HG03135 (cell line): Measurements from ENCODE around the gene PKP4.
"Not testable (repeated sequence)": the region's sequence is repeated elsewhere in the genome, so short reads cannot be mapped to it uniquely, and the experiment has no call there.

Experiments
- ATAC-seq: cut with Tn5 transposase; IDR thresholded peaks from one replicate; pipeline ENCODE4 v1.9.1; 2021; ENCODE audit warnings: mild to moderate bottlenecking, moderate library complexity; ENCODE audit not compliant: unreplicated experiment

PKP4 gene

GRCh38 chr2:158671360-158672245 lies 214.9 kb downstream of the PKP4 start:
- ATAC-seq = no peak

GRCh38 chr2:158676295-158676694 lies 219.5 kb downstream of the PKP4 start:
- ATAC-seq = no peak

- no peak for ATAC-seq
Observed at GRCh38 chr2:158676696-158677095, 219.9 kb downstream of the PKP4 start.

- no peak for ATAC-seq
Observed at GRCh38 chr2:158677542-158677941, 220.8 kb downstream of the PKP4 start.

- no peak for ATAC-seq
Observed at GRCh38 chr2:158681816-158682215, 225.1 kb downstream of the PKP4 start.

GRCh38 chr2:158685646-158686045 lies 228.9 kb downstream of the PKP4 start:
- ATAC-seq = no peak

GRCh38 chr2:158686210-158686691 lies 229.5 kb downstream of the PKP4 start:
- ATAC-seq = no peak

GRCh38 chr2:158687315-158687714 lies 230.6 kb downstream of the PKP4 start:
- no peak for ATAC-seq

- no peak for ATAC-seq
Observed at GRCh38 chr2:158688721-158689120, 232.0 kb downstream of the PKP4 start.

- no peak for ATAC-seq
Observed at GRCh38 chr2:158689391-158689790, 232.6 kb downstream of the PKP4 start.

GRCh38 chr2:158690823-158691222 lies 234.1 kb downstream of the PKP4 start:
- ATAC-seq = no peak

GRCh38 chr2:158691619-158692018 lies 234.9 kb downstream of the PKP4 start:
- no peak for ATAC-seq

GRCh38 chr2:158692372-158693103 lies 235.8 kb downstream of the PKP4 start:
- ATAC-seq = no peak

GRCh38 chr2:158693476-158693875 lies 236.7 kb downstream of the PKP4 start:
- ATAC-seq = no peak

GRCh38 chr2:158695305-158695704 lies 238.6 kb downstream of the PKP4 start:
- no peak for ATAC-seq

- not testable (repeated sequence) for ATAC-seq
Observed at GRCh38 chr2:158695744-158696143, 239.0 kb downstream of the PKP4 start.

- ATAC-seq = no peak
Observed at GRCh38 chr2:158699323-158699722, 242.6 kb downstream of the PKP4 start.

GRCh38 chr2:158701101-158701500 lies 244.3 kb downstream of the PKP4 start:
- no peak for ATAC-seq

- ATAC-seq = no peak
Observed at GRCh38 chr2:158702740-158703139, 246.0 kb downstream of the PKP4 start.

GRCh38 chr2:158704724-158705465 lies 248.1 kb downstream of the PKP4 start:
- not testable (repeated sequence) for ATAC-seq
